IMR-90 (cell line): ENCODE data around the gene PHLDB1.

Source experiments
- BHLHE40 ChIP-seq: fragments of 150-350 bp; IDR thresholded peaks from 2 replicates; pipeline ENCODE4 v1.6.1; 2016; ENCODE audit warnings: mild to moderate bottlenecking, low read depth, low read length
- CEBPB ChIP-seq: IDR thresholded peaks from 2 replicates; pipeline ENCODE4 v1.6.1; 2012; ENCODE audit warnings: low read depth, low read length, improper control_type of control experiment
- CHD1 ChIP-seq: IDR thresholded peaks from 2 replicates; pipeline ENCODE4 v1.6.1; 2012; ENCODE audit warnings: low read depth, low read length, improper control_type of control experiment
- CTCF ChIP-seq: conservative IDR thresholded peaks from 2 replicates; pipeline ENCODE4 v1.5.1; 2012; ENCODE audit warnings: mild to moderate bottlenecking, low read depth, low read length, improper control_type of control experiment
- ELK1 ChIP-seq: fragments of 150-350 bp; IDR thresholded peaks from 2 replicates; pipeline ENCODE4 v1.6.1; 2016; ENCODE audit warnings: low read depth, mild to moderate bottlenecking, low read length, moderate library complexity, borderline replicate concordance
- FOS ChIP-seq: fragments of 150-350 bp; IDR thresholded peaks from 2 replicates; pipeline ENCODE4 v1.6.1; 2016; ENCODE audit warnings: low read depth, low read length
- MAFK ChIP-seq: IDR thresholded peaks from 2 replicates; pipeline ENCODE4 v1.6.1; 2012; ENCODE audit warnings: low read depth, low read length, improper control_type of control experiment
- MAZ ChIP-seq: IDR thresholded peaks from 2 replicates; pipeline ENCODE4 v1.6.1; 2012; ENCODE audit warnings: low read depth, mild to moderate bottlenecking, low read length, improper control_type of control experiment, moderate library complexity, borderline replicate concordance
- NFE2L2 ChIP-seq: fragments of 150-350 bp; IDR thresholded peaks from 2 replicates; pipeline ENCODE4 v1.6.1; 2016; ENCODE audit warnings: low read depth, mild to moderate bottlenecking, low read length
- POLR2A ChIP-seq: IDR thresholded peaks from 2 replicates; pipeline ENCODE4 v1.6.1; 2012; ENCODE audit warnings: mild to moderate bottlenecking, low read depth, low read length
- RAD21 ChIP-seq: IDR thresholded peaks from 2 replicates; pipeline ENCODE4 v1.6.1; 2012; ENCODE audit warnings: low read length, improper control_type of control experiment
- RFX5 ChIP-seq: IDR thresholded peaks from 2 replicates; pipeline ENCODE4 v1.8.0; 2012; ENCODE audit warnings: low read depth, mild to moderate bottlenecking, low read length, moderate library complexity
- SMC3 ChIP-seq: fragments of 150-350 bp; IDR thresholded peaks from 2 replicates; pipeline ENCODE4 v1.6.1; 2016; ENCODE audit warnings: low read depth, mild to moderate bottlenecking, antibody characterized with exemption, low read length, moderate library complexity
- USF2 ChIP-seq: fragments of 150-350 bp; IDR thresholded peaks from 2 replicates; pipeline ENCODE4 v1.6.1; 2017; ENCODE audit warnings: mild to moderate bottlenecking, antibody characterized with exemption, low read length, low read depth

GRCh38 chr11:118618115-118618990 lies 10.9 kb downstream of the PHLDB1 start:
- no peak for TF ChIP-seq CTCF
- TF ChIP-seq POLR2A = peak; percentile 50
- peak; percentile 85 for TF ChIP-seq FOS
- peak; percentile 28 for TF ChIP-seq RAD21
- peak; percentile 69; the same call in 1 of the 2 replicates for TF ChIP-seq BHLHE40
- no peak for TF ChIP-seq USF2
- TF ChIP-seq RFX5 = no peak
- no peak; the same call in 1 of the 2 replicates for TF ChIP-seq SMC3
- TF ChIP-seq MAFK = no peak
- TF ChIP-seq NFE2L2 = no peak
- no peak for TF ChIP-seq ELK1
- TF ChIP-seq CEBPB = no peak
- TF ChIP-seq MAZ = peak; percentile 83
- TF ChIP-seq CHD1 = 0 out of 2 replicates have a peak, but pooled peaks have one; percentile 81
